HG03575 (cell line): Measurements from ENCODE around the gene CAPN8.

Experiments used
- ATAC-seq: cut with Tn5 transposase; IDR thresholded peaks from one replicate; pipeline ENCODE4 v1.9.1; 2021; ENCODE audit not compliant: unreplicated experiment, insufficient number of reproducible peaks, low FRiP score; ENCODE audit errors: extremely low read depth

CAPN8 gene

GRCh38 chr1:223628233-223629125, 37.0 kb downstream of the CAPN8 start:
- ATAC-seq = no peak

- ATAC-seq = no peak
These were observed 43.2 kb downstream of the CAPN8 start for GRCh38 chr1:223622132-223622842.

- no peak for ATAC-seq
These were observed 44.2 kb downstream of the CAPN8 start for GRCh38 chr1:223621312-223621734.

- no peak for ATAC-seq
These were observed 45.1 kb downstream of the CAPN8 start for GRCh38 chr1:223620297-223620897.

DNA sequence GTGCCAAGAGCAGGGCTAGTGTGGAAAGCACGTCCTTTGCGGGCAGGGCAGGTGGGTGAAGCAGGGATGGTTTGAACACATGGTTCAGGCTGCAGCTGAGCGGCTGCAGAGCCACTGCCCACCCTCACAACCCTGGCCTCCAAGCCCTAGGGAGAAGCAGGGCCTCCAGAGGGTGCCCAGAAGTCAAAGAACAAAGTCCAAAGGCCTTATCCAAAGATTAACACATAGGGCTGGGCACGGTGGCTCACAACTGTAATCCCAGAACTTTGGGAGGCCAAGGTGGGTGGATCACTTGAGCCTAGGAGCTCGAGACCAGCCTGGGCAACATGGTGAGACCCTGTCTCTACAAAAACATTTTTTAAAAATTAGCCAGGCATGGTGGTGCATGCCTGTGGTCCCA, 46.8 kb downstream of the CAPN8 start:
- no peak for ATAC-seq

GRCh38 chr1:223617323-223618070, 48.0 kb downstream of the CAPN8 start:
- ATAC-seq = no peak

DNA sequence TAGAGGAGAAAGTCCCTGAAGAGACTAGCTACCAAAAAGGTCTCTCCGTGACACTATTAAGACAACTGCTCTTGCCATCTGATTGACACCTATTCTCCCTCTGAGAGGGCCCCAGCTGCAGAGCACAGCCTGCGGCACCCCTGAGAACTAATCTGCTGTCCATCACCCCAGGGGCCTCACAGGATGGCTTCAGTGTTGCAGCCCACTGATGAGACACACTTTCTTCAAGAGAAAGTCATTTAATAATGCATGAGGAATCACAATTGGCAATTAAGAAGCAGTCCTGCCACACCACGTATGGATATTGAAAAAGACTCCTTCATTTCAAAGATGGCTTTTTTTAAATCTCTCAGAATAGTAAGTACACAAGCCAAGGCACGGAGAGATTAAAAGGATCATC, 48.9 kb downstream of the CAPN8 start:
- no peak for ATAC-seq

GRCh38 chr1:223611936-223612335, 53.6 kb downstream of the CAPN8 start:
- no peak for ATAC-seq

DNA sequence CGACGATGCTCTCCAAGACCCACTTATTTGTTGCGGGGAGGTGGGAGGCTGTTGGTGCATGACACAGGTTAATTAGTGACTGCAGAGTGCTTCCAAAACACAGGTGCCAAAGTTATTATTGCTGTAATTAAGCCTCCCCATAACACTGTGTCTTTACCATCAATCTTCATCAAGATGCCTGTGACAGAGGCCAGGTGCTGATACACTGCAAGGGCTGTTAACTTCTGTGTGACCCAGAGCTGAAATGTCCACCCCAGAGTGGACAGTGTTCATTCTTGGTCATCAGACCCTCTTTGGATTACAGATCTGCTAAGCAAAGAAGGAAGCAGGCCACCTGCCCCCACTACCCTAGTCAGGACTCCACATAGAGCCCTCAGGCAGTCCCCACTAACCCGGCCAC, 55.5 kb downstream of the CAPN8 start:
- no peak for ATAC-seq

DNA sequence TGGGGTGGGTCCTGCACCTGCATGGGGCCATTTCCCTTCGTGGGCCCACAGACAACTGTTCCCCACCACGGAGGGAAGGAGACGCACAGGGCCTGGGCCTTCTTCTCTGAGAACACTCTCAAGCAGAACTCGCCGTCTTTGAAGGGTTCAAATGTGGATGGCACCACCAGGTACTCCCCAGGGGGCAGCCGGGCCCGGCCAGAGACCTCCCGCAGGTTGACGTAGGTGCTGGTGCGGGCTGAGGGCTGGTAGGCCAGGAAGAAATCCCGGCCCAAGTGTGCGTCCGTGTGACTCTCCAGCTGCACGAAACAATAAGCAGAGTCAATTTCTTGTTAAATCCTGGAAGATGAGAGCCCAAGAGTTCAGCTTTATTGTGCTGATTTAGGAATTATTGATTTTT, 56.4 kb downstream of the CAPN8 start:
- ATAC-seq = no peak

DNA sequence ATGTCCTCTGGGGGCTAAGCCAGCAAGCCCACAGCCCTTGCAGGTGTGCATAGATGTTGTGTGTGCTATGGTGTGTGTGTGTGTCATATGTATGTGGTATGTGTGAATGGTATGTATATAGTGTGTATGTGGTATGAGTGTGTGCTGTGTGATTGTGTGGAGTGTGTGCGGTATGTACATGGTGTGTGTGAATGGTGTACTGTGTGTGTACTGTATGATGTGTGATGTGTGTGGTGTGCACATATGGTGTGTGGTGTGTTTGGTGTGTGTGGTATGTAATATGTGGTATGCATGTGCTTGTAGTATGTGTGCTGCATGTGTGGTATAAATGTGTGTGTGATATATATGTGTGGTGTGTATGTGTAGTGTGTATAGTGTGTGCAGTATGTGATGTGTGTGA, 107.0 kb downstream of the CAPN8 start:
- no peak for ATAC-seq

- no peak for ATAC-seq
These were observed 108.4 kb downstream of the CAPN8 start for GRCh38 chr1:223557130-223557475.

DNA sequence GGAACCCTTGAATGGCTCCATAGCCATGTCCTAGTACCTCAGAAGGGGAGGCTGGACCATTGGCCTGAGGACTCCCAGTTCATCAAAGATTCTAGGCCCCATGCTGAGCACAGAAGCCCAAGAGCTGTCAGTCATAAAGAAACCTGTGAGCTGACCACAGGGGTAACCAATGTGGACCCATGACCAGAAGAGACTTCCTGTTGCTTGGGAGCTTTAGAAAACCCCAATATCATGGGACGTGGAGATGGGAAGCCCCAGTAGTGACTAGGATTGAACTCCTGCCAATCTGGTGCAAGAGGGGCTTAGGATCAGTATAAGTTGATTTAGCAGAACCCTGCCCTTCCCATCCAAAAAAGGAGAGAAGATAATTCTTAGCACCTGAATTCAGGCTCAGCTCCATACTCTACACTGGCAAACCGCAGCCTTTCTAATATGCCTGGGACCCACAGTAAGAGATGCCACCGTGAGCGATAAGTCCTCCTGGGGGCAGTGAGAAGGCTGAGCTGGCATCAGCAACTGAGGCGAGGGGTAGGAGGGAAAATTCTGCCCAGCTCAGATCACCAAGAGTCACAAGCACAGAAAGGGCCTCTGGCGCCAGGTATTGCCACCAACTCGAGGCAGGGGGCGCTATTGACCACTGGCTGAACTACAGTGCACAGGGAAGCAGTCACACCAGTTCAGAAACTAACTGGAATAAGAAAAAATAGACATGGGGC, 108.9 kb downstream of the CAPN8 start:
- ATAC-seq = peak; percentile 85

- no peak for ATAC-seq
These were observed 111.5 kb downstream of the CAPN8 start for GRCh38 chr1:223553957-223554356.

DNA sequence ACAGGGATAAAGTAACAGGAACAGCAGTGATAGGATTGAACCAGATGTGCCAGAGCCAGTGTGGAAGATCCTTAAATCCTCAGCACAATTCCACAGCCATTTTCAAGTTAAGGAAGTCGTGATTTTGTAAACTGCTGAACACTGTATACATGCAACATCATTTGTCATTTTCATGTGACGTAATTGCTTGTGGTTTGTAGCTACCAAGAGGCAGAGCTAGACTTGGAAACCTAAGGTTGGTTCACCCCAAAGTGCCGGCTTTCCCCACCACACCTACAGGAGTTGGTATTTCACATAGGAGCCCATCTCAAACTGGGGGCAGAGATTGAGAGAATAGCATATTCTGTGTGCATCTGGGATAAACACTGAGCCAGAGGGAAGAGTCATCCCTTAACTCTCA, 113.9 kb downstream of the CAPN8 start:
- no peak for ATAC-seq

DNA sequence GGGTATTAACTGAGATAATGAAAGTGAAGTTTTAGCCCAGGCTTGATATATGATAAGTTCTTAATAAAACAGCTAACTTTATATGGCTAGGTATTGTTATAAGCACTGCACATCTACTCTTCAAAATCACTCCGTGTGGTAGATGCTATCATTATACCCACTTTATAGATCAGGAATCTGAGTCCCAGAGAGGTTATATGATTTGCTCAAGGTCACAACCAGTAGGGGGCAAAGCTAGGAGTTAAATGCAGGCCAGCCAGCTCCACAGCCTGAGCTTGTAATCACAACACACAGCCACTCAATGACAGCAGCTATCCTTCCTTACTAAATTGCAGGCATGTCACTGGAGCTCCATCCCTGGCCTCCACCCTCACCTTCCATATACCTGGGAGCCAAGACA, 115.8 kb downstream of the CAPN8 start:
- ATAC-seq = no peak

GRCh38 chr1:223547316-223548114, 118.0 kb downstream of the CAPN8 start:
- ATAC-seq = no peak

- no peak for ATAC-seq
These were observed 120.2 kb downstream of the CAPN8 start for GRCh38 chr1:223545343-223545742.
